Activated effector memory CD4-positive, alpha-beta T cell treated with anti-CD3 and anti-CD28 coated beads, Interleukin-2, amount 50 U/mL, for 16 hours (primary cell): Measurements from ENCODE around the gene RER1.

Experiments
- DNase-seq: peaks from one replicate; pipeline ENCODE4 v3.0.0-alpha.2; 2020

RER1 gene

DNA sequence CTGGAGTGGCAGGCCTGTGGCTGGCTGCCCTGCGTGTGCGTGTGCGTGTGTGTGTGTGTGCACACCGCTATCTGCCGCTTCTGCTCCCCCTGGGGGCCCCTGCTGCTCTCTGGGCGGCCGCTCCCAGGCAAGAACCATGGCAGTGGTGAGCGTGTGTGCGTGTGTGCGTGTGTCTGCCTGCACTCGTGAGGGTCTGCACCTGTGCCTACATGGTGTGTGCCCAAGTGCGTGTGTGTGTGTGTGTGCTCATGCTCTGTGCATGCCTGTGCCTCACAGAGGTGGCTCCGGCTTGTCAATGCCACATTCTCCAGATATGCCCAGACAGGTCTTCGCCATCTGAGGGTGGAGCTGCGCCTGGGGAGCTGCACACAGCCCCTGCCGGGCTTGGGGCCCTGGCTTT lies 39.5 kb downstream of the RER1 start:
- no peak for DNase-seq

DNA sequence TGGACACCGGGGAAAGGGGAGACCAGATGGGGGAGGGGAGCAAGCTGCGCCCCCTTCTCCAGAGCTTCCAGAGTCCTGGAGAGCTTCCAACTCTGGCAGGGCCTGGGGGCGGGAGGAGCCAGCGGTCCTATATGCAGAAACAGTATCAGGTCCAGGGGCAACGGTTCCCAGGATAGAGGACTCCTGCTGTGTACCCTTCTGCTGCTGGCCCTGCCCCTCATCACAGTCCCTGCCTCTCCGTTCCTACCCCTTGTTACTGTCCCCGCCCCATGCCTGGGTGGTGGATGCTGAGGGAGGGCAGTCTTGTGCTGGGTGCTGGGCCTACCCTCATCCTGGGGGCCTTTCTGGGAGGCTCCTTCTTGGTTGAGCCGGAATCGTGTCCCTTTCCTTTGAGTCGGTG lies 39.9 kb downstream of the RER1 start:
- DNase-seq, result no peak

DNA sequence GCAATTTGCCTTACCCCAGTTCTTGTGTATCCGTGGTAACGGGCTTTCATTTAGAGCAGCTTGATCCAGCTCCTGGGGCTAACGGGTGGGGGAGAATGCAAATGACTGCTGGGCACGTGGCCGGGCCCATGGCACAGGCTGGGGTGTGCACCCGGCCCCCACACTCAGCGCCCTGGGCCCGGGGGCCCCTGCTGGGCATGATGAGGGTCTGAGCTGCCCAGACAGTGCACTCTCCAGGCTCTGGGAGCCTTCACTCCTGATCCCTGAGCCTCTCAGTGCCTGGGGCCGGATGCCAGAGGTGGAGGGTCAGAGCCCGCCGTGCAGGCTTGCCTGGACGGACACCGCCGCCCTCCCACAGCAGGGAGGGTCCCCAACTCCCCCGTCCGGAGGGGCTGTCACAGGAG lies 40.8 kb downstream of the RER1 start:
- no peak for DNase-seq

DNA sequence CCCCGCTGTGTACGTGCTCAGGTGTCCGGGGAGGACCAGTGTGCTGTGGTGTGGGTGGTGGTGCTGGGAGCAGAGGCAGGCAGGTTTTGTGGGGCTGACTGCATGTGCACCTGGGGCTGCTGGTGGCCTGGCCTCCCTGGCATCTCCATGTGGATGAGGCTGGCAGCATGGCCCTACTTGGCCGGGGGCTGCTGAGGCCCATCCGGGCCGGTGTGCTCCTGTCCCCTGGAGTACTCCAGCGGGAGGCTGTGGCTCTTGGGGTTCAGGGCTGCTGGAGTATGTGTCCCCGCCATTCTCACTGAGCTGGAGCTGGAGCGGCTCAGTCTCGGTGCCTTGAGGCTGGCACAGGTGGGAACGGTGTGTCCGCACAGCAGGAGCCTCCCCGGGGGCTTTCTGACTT lies 41.6 kb downstream of the RER1 start:
- DNase-seq, result no peak

DNA sequence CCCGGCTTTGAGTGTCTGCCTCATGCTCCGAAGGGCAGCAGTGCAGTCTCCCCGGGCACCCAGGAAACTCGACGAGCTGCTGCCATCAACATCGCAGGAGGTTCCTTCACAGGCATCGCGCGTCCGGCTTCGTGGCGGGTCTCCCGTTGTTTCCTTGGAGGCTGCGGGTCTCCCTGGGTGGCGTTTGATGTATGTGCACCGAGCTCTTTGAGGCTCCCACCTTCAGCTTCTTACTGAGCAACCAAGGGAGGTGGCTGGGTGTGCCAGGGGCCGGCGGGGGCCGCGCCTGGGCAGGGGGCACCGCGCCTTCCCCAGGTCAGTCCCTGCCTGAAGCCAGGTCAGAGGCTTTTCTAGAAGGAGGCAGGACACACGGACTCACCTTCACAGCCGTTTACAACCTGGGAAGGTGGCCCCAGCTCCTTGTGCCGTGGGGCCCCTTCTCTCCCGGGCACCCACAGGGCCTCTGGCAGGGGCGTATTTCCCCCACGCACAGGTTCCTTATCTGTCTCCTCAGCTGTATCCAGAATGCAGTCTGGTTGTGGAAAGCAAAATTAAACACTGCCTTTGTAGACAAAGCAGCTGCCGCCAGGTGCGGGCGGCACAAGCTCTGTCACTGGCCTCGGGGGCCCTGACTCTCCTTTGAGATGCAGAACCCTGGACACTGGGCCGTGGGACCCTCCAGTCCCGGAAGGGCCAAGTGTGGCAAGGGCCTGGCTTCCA lies 42.5 kb downstream of the RER1 start:
- DNase-seq, result no peak

DNA sequence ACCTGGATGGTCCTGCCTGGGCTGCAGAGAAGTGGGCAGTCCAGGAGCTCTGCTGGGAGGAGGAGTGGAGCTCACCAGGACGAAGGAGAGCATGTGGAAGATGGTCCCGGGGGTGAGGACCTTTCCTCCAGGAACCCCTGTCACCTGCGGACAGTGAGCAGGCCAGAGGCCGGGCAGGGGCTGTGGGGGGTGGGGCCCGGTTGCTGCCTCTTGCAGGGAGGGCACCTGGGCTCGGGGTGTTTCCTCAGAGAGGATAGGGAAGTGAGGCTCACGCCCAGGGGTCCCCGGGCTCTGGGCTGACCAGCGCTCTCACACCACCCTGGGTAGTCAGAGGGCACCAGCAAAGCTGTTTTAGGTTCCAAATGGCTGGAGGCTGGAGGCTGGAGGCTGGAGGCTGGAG lies 43.5 kb downstream of the RER1 start:
- no peak for DNase-seq

DNA sequence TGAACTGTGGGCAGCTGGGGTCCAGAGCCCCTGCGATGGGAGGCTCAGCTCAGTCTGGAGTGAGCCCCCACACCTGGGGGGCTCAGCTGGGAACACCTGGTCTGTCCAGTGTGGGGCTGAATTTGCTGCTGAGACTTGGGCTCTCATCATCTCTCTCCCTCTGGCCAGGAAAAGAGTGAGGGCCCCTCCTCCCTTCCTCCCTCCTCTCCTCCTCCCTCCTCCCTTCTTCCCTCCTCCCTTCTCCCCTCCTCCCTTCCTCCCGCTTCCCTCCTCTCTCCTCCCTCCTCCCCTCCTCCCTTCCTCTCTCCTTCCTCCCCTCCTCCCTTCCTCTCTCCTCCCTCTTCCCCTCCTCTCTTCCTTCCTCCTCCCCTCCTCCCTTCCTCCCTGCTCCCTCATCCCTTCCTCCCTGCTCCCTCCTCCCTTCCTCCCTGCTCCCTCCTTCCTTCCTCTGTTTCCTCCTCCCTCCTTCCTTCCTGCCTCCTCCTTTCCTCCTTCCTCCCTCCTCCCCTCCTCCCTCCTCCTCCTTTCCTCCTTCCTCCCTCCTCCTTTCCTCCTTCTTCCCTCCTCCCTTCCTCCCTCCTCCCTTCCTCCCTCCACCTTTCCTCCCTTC lies 44.2 kb downstream of the RER1 start:
- DNase-seq, result no peak

DNA sequence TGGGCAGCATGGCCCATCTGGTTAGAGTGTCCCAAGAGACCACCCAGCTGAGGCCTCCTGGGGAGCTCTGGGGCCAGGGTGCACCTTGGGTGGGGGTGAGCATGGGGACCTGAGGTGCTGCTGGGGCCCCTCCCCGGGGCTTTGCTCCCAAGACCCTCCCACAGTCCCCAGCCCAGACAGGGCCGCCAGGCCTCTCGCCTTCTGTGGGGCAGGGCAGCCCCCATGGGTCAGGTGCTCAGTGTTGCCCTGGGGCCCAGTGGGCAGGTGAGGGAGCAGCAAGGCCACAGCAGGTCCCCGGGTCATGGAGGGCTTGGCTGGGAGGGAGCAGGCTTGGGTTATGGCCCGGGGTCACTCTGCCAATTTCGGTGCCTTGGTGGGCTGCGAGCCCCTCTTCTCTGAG lies 45.2 kb downstream of the RER1 start:
- DNase-seq, result no peak

DNA sequence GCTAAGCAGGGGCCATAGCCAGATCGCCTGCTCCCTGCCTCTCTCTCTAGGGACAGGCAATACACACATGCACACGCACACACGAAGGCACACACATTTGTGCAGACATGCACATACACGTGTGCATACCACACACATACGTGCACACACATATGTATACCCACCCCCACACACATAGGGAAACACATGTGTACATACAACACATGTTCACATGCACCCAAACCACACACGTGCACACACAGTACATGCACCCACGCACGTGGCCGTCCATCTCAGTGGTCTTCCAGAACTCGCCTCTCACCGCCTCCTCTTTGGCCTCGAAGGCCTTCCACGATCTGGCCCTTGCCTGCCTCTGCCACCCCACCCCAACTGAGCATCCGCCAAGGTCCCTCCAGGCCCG lies 46.0 kb downstream of the RER1 start:
- DNase-seq, result no peak

DNA sequence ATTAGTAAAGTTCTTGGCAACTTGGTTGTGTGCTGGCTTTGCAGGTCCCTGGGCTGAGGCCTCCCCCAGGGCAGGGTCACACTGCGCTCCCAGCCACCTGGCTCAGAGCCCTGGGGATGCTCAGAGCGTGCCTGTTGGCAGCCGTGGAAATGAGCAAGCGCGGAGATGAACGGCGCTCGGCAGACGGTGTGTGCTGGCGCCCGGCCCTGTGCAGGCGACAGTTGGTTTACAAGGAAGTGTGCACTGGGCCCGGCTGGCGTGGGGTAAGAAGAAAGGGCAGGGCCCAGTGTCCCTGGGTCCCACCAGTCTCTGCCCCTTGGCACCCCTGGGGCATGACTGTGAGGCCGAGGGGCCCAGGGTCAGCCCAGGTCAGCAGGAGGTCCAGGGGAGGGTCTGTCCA lies 46.4 kb downstream of the RER1 start:
- no peak for DNase-seq

DNA sequence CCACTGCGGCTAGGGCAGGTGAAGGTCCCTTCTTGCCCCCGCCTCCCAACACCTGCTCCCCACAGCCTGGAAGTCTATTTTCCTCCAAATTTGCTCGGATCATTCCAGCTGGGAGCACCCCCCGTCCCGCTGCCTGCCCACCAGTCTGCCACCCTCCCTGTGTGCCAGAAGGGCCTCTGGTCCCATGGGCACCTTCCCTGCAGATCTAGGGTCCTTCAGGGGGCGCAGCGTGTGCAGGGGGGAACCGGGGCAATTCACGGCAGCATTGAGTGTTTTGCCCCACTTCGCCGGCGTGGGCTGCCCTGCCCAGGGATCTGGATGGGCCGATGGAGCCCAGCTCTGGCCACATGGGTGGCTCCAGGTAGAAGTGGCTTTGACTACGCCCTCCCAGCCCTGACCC lies 47.0 kb downstream of the RER1 start:
- no peak for DNase-seq

DNA sequence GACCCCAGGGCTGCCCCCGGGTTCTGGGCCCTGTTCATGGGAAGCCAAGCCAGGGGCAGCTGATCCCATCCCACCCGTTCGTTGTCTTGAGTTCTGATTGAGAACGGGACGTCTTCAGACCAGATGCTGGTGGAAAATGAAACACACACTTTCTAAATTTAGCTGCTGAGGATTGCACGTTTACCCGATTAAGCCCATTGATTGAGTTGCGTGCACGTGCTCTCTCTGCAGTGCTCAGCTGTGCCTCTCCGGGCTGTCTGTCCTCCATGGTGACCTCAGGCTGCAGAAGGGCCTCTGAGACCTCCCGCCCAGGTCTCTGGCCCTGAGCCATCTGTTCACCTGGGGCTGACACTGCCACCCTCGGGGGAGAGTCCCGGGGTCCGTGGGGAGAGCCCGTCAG lies 47.7 kb downstream of the RER1 start:
- DNase-seq, result no peak

DNA sequence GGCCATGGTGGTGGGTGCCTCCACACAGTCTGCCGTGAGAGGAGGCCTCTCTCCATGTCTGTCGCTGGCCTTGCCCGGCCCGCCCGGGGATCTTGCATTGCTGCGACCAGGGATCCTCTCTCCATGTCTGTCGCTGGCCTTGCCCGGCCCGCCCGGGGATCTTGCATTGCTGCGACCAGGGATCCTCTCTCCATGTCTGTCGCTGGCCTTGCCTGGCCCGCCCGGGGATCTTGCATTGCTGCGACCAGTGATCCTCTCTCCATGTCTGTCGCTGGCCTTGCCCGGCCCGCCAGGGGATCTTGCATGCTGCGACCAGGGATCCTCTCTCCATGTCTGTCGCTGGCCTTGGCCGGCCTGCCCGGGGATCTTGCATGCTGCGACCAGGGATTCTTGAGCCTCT lies 48.7 kb downstream of the RER1 start:
- DNase-seq, result peak; percentile 68

DNA sequence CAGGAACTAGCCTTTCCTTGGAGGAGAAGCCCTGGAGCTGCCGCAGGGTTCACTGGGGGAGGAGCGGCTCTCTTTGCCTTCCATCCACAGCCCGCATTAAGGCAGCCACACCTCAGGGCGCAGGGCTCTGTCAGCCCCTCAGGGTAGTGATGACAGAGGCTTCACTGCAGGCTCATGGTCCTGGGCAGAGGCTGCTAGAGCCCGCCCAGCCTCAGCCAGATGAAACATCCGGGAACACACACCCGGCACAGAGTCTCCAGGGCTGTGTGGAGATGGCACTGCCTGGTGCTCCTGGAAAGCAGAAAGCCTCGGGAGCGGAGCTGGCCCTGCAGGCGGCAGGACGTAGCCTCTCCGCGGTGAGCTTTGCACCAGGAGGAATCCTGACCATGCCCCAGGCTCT lies 50.1 kb downstream of the RER1 start:
- DNase-seq, result no peak

DNA sequence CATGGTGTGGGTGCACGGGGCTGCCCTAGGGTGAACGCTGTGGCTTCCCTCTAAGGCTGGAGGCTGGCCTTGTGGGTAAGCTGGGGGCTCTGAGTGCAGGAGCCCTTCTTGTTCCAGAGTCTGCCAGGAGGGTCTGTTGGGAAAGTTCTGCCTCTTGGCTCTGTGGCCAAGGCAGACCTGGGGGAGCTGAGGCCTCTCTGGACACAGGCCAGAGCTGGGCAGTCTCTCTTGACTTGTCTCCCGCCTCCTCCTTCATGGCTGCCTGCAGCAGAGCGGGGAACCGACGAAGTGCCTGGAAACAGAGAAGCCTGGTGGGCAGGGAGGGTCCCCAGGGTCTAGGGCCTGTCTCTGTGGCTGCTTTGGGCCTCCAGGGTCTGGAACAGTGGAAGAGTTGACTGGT lies 51.0 kb downstream of the RER1 start:
- DNase-seq, result no peak

DNA sequence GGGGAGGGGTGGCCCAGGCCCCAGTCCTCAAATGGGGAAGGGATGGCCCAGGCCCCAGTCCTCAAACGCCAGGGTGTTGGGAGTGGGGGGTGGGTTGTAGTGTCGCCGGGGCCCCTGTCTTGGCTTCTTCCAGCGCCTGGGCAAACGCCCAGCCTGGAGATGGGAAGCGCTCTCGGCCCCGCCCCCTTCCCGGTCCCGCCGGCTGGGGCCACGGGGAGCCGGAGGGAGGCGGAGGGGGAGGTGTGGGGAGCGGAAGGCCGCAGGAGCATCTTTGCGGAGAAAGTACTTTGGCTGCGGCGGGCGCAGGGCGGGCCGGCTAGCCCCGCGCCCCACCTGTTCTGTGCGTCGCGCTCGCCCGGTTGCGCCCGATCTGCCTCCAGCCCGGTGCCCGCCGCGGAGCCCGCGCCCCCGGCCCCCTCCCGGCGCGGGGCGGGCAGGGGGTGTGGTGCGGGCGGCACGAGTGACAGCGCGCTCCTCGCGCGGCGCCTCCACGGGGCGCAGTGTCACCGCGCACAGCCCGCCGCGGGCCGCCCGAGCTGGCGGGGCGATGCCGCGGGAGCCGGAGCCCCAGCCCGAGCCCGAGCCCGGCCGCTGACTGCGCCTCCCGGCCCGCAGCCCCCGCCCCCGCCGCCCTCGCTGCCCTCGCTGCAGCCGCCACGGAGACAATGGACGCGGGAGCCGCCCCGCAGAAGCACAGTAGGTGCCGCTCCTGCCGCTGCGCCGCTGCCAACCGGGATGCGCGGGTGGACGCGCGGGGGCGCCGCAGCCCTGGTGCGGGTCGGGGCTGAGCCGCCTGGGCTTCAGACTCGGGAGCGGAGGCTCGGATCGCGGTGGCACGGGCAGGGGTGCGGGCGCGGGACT lies 51.9 kb downstream of the RER1 start:
- no peak for DNase-seq

DNA sequence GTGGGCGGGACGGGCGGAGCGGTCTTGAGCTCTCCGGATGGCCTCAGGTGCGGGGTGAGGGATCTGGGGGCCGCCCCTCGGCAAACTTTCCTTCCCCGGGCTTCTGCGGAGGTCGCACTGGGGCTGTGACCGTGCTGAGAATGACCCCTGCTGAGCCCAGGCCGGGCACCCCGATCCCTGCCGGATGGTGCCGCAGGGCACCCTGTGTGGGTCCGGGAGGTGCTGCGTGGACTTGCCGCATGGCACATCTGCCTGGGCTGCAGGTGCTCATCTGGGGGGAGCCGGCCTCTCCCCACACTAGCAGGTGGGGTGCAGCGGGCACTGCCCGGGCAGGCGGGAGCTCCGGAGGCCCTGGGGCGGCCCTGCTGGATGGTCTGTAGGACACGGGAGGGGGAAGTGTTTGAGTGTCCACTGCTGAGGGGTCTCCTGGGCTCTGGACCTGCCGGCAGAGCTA lies 52.5 kb downstream of the RER1 start:
- DNase-seq, result no peak

DNA sequence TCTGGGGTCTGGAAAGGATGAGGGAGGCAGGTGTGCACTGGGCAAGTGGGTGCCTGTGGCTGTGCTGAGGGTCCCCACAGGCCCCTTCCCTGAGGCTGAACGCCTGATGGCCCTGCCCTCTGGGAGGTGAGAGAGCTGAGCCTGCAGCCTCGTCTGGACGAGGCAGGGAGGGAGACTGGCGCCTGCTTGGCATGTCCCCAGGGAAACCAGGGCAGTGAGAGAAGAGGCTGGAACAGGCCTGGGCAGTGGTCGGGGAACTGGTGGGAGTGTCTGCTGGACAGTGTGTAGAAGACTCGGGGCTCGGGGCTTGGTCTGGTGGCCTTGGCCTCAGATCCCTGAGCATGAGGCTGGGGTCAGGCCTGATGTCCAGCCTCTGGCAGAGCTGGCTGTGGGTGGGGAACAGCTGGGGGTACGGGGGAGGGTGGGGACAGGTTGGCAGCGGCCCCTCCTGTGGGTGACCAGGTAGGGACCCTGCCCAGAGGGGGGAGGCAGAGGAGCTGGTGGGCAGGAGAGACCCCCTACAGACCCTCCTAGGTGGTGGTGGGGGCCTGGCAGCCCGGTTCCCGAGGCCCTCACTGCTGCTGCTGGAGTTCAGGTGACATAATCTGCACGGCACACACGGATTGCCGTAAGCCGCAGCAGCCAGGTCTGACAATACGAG lies 53.7 kb downstream of the RER1 start:
- no peak for DNase-seq

DNA sequence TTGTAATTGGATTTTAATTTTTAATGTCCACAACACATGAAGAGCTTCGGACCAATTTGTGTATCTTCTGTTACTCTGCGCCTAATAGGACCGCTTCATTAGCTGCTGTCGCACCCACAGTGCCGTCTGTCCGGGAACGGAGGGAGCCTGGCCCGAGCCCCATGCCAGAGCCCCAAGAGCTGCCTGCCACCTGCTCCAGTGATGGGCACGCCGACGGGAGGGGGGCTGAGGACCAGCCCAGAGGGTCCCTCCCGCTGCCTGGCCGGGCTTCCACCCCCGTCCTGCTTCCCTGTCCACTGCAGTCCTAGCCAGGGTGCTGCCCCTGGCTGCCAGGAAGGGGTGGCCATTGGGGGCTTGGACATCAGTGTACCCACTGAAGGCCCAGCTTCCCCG lies 54.2 kb downstream of the RER1 start:
- no peak for DNase-seq

DNA sequence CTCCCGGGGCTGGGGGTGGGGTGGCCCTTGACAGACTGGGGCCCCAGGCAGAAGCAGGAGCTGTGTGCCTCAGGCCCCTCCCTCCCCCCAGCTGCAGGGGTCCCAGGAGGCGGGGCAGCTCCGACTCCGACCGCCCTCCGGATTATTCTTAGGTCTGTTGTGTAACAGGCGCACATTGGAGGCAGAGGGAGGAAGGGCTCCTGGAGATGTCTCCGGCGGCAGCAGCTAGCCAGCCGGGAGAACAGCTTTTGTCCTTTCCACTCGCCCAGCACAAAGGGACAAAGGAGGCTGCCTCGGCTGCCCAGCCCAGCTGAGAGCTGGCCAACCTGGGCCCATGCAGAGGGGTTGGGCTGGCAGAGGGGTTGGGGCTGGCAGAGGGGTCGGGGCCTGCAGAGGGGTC lies 54.8 kb downstream of the RER1 start:
- DNase-seq, result no peak

DNA sequence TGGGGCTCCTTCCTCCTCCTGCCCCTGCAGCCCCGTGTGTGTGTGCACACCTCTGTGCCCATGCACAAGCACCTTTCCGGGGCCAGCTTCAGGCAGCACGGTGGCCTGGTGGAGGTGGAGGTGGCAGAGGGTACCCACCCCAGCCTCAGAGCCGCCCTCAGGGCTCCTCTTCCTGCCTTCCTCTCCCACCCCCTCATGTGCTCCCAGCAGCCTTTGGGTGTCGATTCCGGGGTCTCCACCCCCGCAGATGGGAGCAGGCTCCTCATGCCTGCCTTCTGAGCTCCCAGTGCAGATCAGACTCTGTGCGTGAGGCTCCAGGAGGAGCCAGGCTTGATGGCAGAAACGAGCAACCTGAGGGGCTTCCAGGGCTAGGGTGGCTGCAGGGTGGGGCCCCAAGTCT lies 55.2 kb downstream of the RER1 start:
- no peak for DNase-seq

DNA sequence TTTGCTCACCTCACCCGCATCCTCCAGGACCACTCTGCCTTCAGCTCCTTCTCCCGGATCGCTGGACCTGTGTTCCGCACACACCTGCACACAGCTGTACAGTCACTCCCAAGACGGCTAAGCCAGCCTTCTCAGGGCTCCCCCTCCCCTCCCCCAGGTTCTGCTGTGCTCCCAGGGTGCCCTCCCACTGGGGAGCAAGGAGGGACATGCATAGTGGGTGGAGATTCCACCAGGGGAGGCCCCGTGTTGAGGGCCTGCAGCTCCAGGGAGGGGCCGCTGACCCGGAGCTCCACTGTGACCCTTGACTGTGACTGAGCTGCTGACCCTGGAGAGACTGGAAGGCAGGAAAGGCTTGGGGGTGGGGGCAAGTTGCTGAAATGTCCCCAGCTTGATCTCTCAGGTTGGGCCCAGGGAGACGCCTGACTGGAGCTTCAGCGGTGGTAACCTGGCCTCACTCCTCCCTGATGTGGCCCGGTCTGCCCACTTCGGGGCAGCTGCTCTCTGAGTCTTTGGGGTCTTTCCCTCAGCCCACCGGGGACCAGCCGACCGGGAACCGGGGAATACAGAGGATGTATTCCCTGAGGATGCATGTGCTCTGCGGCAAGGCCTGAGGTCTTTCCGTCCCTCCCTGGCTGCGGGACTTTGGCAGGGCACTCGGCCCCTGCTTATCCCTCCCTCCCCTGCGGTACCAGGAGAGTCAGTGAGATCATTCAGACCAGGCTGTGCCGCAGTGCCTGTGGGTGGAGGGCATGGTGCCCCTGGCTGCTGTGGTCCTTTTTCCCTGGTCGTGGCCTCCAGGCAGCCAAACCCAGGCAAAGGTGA lies 55.8 kb downstream of the RER1 start:
- DNase-seq, result no peak

DNA sequence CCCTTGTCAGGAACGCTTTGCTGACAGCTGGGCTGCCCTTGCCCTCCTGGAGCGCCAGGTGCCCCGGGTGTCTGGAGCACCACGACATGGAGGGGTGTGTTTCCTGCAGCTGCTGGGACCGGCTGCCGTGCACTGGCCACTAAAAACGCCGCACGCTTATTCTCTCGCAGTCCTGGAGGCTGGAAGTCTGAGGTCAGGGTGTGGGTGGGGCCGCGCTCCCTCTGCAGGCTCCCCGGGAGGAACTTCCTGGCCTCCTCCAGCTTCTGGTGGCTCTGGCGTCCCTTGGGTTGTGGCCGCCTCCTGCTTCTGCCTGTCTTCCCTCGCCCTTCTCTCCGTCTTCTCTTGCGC lies 56.4 kb downstream of the RER1 start:
- no peak for DNase-seq
